ENCODE results near the gene DENND2D. TPM values are rescaled to one million over a fixed set of nuclear protein-coding genes. Genes with fewer than 3 reads are reported as not detected.

The DENND2D gene, protein sequence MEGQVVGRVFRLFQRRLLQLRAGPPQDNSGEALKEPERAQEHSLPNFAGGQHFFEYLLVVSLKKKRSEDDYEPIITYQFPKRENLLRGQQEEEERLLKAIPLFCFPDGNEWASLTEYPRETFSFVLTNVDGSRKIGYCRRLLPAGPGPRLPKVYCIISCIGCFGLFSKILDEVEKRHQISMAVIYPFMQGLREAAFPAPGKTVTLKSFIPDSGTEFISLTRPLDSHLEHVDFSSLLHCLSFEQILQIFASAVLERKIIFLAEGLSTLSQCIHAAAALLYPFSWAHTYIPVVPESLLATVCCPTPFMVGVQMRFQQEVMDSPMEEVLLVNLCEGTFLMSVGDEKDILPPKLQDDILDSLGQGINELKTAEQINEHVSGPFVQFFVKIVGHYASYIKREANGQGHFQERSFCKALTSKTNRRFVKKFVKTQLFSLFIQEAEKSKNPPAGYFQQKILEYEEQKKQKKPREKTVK
- 0.11 and 0.29 TPM in 2 replicates for total RNA-seq (2021)
- long read RNA-seq, partial matches to known transcripts, result 0 of 1 reads
- long read RNA-seq, other reads (novel, unspliced or antisense), result 0 of 1 reads

DNA sequence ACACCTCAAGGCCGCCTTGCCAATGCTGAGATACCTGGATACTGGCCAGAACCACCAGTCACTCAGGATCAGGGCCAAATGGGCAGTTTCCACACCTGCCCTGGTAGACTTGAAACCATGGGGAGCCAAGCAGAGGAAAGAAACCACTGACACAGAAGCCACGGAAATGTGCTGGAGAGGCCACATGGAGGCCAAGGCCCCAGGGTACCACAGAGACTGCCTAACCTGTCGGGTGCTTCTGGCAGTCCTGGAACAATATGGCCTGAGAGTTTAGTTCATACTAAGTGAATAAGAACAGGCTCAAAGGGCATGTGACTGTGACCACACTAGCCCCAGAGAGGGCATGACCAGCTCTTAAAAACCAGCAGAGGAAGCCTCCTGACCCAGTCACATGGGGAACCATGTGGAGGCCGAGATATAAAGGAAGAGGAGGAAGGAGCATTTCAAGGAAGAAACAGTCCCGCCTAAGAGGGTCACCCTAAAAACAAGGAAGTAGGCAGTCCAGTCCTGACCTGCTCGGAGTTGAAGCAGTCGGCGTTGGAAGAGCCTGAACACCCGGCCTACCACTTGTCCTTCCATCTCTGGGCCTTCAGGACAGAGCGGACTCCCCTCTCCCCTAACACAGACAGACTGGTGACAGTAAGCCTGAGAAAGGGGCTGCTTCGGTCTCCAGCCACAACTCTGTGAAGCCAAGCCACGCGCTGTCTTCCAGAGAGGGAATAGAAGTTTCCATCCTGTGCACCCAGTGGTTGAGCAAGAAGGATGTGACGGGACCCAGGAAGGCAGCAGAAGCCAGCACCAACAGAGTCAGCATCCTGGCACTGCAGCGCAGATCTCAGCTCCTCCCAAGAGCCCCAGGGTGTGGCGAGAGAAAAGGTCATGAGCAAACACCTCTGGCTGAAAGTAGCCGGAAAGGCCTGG, at the start of gene DENND2D:
DENND2D (minus strand) TSS at position 766 of the 921 bp plus-strand sequence; CDS start at position 579, 187 bp downstream.
- Histone ChIP-seq H3K79me2 (ENCODE audit: insufficient read depth, low read length) (no peaks in the 10 kb centered on the region), H3K18ac (ENCODE audit: insufficient read length, low read depth, low read length) (no peak within 1 kb of the TSS), H4K91ac (ENCODE audit: insufficient read length, low read depth, low read length) (no peak within 1 kb of the TSS), H2BK5ac (ENCODE audit: insufficient read length, low read length) (no peak within 1 kb of the TSS), H2BK20ac (ENCODE audit: low read depth, low read length, poor library complexity, severe bottlenecking) (no peak within 1 kb of the TSS), H2AFZ (ENCODE audit: low read length) (no peak within 1 kb of the TSS), H3K4me1 (ENCODE audit: insufficient read depth, low read length) (no peaks in the 10 kb centered on the region), H2BK12ac (ENCODE audit: insufficient read length, low read depth, low read length) (no peak within 1 kb of the TSS), H3K4ac (ENCODE audit: low read depth, low read length) (no peak within 1 kb of the TSS), H2AK5ac (ENCODE audit: insufficient read length, low read length) (no peak within 1 kb of the TSS), H3K23ac (ENCODE audit: insufficient read length, low read depth, low read length) (no peak within 1 kb of the TSS), H3K27ac (ENCODE audit: insufficient read length, low read depth, low read length) (no peak within 1 kb of the TSS), H3K23me2 (ENCODE audit: insufficient read length, low read depth, low read length, poor library complexity, severe bottlenecking) (no peaks in the 10 kb centered on the region), H4K20me1 (ENCODE audit: control insufficient read depth, insufficient read depth, insufficient read length) (no peaks in the 10 kb centered on the region), H3K56ac (ENCODE audit: insufficient read length, low read depth, low read length) (no peak within 1 kb of the TSS), H3K14ac (ENCODE audit: insufficient read depth, low read length) (no peak within 1 kb of the TSS), H3K4me2 (ENCODE audit: insufficient read depth, insufficient read length, low read length) (no peak within 1 kb of the TSS), H4K8ac (replicated peaks; ENCODE audit: insufficient read length, low read depth, low read length) (no peak within 1 kb of the TSS), H2BK15ac (ENCODE audit: low read depth, low read length) (no peak within 1 kb of the TSS), H3T11ph (ENCODE audit: low read length) (no peak within 1 kb of the TSS), H3K9me3 (ENCODE audit: control insufficient read depth, low read depth, low read length) (no peaks in the 10 kb centered on the region), H3K9ac (ENCODE audit: extremely low read depth, insufficient read length, low read length) (no peak within 1 kb of the TSS), H4K5ac (ENCODE audit: insufficient read length, low read depth, low read length) (no peak within 1 kb of the TSS), H3K79me1 (ENCODE audit: insufficient read depth, low read depth, low read length, poor library complexity, severe bottlenecking) (no peaks in the 10 kb centered on the region), H2BK120ac (ENCODE audit: low read depth, low read length, poor library complexity, severe bottlenecking) (no peak within 1 kb of the TSS), H3K27me3 (ENCODE audit: insufficient read depth, low read length) (no peaks in the 10 kb centered on the region)
- no peak for DNase-seq
- no peak within 1 kb of the TSS for H3K27ac Mint-ChIP-seq
- WGBS (ENCODE audit: extremely low coverage, insufficient read length, low lambda C conversion rate), result no CpG with 5 or more reads among the region's 17 CpGs
- H3K27me3 Mint-ChIP-seq (ENCODE audit: low read depth), result peaks cover 9% of the 10 kb centered on the region
- no peak for TF ChIP-seq CTCF (conservative IDR thresholded peaks at IDR 0.05)
- peaks cover 5 to 15% of the 10 kb centered on the region in 2 experiments for H3K4me1 Mint-ChIP-seq
- no peak within 1 kb of the TSS; a peak in 1 of 5 replicates for H3K4me3 Mint-ChIP-seq
- peaks cover 0 to 2% of the 10 kb centered on the region in 2 experiments; a peak in 1 of 5 replicates for H3K9me3 Mint-ChIP-seq
- H3K36me3 Mint-ChIP-seq (ENCODE audit: insufficient read depth in 1 of 3, low read depth in 3 of 3), result peaks cover 0 to 2% (median 0%) of the 10 kb centered on the region in 3 experiments; a peak in 1 of 7 replicates

Data from H9 (cell line).